Measurements from ENCODE around the gene GOPC.

- no peak for TF ChIP-seq CTCF (IDR thresholded peaks at IDR 0.05)
- no peak for TF ChIP-seq POLR2A (IDR thresholded peaks at IDR 0.05)
- no peak for TF ChIP-seq EP300 (IDR thresholded peaks at IDR 0.05)
Measured at GRCh38 chr6:117542493-117542892, 59.8 kb downstream of the GOPC start.
